GM19351 (cell line): ENCODE results near the gene SMAGP.
A peak's percentile ranks its signal among the peaks of the same experiment; 100 is the strongest.
"Not testable (repeated sequence)": the region's sequence is repeated elsewhere in the genome, so short reads cannot be mapped to it uniquely, and the experiment has no call there.

ENCODE experiments used
- ATAC-seq: cut with Tn5 transposase; IDR thresholded peaks from one replicate; pipeline ENCODE4 v1.9.1; 2021; ENCODE audit warnings: mild to moderate bottlenecking, moderate library complexity; ENCODE audit not compliant: unreplicated experiment

The SMAGP gene

GRCh38 chr12:51270067-51270950 lies at the start of gene SMAGP:
Gene SMAGP, minus strand, starts transcription at chr12:51270415. Its CDS starts 1,137 bp downstream, at chr12:51269278.
- peak; percentile 75 for ATAC-seq

- no peak for ATAC-seq
Observed at GRCh38 chr12:51318846-51319599, 48.8 kb upstream of the SMAGP start.

GRCh38 chr12:51318057-51318806 lies 48.0 kb upstream of the SMAGP start:
- not testable (repeated sequence) for ATAC-seq

- no peak for ATAC-seq
Observed at GRCh38 chr12:51311389-51311788, 41.2 kb upstream of the SMAGP start.

GRCh38 chr12:51307655-51308593 lies 37.7 kb upstream of the SMAGP start:
- ATAC-seq: no peak

- ATAC-seq: no peak
Observed at GRCh38 chr12:51306507-51306906, 36.3 kb upstream of the SMAGP start.

GRCh38 chr12:51300768-51301167 lies 30.6 kb upstream of the SMAGP start:
- ATAC-seq: not testable (repeated sequence)

GRCh38 chr12:51295651-51296050 lies 25.4 kb upstream of the SMAGP start:
- ATAC-seq: no peak

GRCh38 chr12:51294097-51294496 lies 23.9 kb upstream of the SMAGP start:
- not testable (repeated sequence) for ATAC-seq

- ATAC-seq: no peak
Observed at GRCh38 chr12:51293696-51294095, 23.5 kb upstream of the SMAGP start.

- peak; percentile 61 for ATAC-seq
Observed at GRCh38 chr12:51291603-51292513, 21.6 kb upstream of the SMAGP start.

- no peak for ATAC-seq
Observed at GRCh38 chr12:51285843-51286242, 15.6 kb upstream of the SMAGP start.

GRCh38 chr12:51281202-51281924 lies 11.1 kb upstream of the SMAGP start:
- ATAC-seq: no peak

- no peak for ATAC-seq
Observed at GRCh38 chr12:51275088-51275487, 4.9 kb upstream of the SMAGP start.

GRCh38 chr12:51272810-51273209 lies 2.6 kb upstream of the SMAGP start:
- ATAC-seq: not testable (repeated sequence)

- ATAC-seq: no peak
Observed at GRCh38 chr12:51270951-51271518, 820 bp upstream of the SMAGP start.

GRCh38 chr12:51269174-51270066 lies 795 bp downstream of the SMAGP start:
- peak; percentile 36 for ATAC-seq
